Measurements from ENCODE around the gene IMPDH2. TPM values are rescaled to one million over a fixed set of nuclear protein-coding genes. Genes with fewer than 3 reads are reported as not detected.

The IMPDH2 gene
- 199 TPM for polyA plus RNA-seq (2013, experiment 1 of 2; ENCODE audit: insufficient read length)
- 188 TPM for polyA plus RNA-seq (2013, experiment 2 of 2; ENCODE audit: insufficient read length)

DNA sequence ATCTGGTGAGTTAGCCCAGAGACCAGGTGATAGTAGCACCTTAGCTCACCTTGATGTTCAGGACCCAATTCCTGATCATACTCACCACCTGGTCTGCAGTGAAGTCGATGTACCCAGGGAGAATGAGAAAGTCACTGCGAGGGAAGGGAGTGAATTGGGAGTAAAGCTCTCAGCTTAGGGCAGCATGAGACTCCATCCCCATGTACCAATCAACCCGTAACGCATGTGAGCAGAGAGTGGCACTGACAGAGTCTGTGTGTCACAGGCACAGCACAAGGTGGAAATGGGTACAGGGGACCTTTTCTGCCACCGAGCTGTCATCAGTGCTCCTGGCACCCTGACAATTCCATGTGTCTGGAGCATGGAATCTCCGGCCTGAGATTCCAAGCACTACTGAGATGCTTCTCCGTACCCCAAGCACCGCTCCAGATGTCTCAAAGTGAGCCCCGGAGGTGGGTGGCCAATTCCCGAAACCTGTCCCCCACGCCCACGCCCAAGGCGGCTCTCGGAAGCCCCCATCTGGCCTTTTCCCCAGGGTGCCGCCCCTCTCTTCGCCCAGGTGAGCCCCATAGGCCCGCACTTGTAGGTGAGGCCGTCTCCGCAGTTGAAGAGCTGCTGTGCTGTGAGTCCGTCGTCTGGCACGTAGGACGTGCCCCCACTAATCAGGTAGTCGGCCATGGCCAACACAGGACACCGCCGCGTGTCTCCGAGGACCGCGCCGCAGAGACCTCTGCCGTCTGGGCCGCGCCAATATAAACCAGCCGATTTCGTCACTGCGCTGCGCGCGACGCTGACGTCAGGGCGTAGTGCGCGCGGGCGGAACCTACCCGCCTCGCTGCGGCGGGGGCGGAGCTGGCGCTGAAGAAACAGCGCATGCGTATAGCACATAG is at the start of gene IMPDH2:
IMPDH2 (minus strand) TSS at position 726 of the 890 bp plus-strand sequence; CDS start at position 678, 48 bp downstream.
- DNase-seq, result peak; percentile 91

DNA sequence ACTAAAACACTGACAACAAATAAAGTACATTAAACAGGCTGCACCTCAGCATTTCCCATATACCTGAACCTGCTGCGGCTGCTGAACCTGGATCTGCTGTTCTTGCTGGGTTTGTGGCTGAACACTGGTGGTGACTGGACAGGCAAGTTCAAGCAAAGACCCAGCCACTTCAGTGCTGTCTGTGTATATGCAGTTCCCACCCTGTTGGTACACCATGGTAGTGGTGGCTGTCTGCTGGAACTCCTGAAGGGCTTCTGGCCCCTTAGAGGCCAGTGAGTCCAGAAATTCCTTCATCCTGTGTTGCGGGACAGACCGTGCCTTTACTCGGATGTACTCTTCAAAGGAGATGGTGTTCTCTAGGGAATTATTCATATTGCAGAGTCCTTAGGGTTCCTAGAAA is 47.4 kb upstream of the IMPDH2 start:
- no peak for DNase-seq

DNA sequence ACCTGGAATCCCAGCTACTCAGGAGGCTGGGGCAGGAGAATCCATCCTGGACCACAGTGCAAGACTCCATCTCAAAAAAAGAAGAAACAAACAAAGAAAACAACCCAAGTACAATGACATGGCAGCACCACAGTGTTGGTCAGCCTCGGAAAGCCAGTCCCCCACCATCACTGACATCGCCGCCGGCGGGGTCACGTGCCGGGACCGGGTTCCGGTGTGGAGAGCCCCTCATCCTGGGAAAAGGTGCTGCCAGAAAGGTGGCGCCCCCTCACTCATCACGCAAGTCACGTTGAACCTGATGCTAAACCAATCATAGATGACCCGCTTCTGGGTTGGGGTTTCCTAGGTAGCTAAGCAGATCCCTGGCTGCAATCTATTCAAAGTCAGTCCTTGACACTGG is 46.9 kb upstream of the IMPDH2 start:
- no peak for DNase-seq

DNA sequence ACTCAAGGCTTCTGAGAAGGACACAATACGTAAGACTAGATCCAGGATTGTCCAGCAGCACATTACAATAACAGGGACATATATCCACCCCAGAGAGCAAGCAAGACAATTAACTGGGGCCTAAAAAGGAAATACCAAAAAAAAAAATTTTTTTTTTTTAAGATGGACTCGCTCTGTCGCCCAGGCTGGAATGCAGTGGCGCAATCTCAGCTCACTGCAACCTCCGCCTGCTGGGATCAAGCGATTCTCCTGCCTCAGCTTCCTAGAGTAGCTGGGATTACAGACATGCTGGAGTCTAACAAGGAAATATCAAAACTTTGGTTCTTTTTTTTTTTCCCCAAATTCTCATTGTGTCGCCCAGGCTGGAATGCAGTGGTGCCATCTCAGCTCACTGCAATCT is 28.8 kb upstream of the IMPDH2 start:
- DNase-seq, result no peak

DNA sequence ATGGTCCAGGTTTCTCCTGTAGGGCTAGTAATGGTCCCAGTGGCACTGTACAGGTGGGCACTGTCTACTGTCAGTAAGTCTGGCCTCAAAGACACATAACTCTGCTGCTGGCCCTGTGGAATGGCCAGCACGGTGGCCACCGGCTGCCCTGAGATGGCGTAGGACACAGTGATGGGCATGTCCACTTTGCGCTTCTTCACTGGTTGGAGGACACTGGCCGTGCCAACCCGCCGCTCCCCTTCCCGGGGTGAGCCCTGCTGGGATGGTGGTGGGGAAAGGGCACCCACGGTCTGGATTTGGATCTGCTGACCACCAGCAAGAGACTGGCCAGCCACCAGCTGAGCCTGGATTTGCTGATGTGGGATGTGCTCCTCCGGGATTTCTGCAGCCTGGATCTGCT is 28.1 kb upstream of the IMPDH2 start:
- no peak for DNase-seq

DNA sequence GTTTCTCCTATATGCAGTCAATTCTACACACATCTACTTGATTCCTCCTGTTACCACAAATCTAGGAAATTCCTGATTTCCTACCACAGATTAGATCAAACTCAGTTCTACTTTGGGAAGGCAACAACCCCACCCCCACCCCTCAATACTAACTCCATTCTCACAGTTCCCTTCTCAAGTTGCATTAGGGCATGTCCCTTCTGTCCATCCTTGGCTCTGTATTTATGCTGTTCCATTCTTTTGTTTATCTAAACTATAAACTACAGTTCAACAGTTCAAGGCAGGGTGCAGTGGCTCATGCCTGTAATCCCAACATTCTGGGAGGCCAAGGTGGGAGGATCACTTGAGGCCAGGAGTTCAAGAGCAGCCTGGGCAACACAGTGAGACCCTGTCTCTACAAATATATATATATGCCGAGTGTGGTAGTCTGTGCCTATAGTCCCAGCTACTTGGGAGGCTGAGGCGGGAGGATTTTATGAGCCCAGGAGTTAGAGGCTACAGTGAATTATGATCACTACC is 25.2 kb upstream of the IMPDH2 start:
- DNase-seq, result no peak

DNA sequence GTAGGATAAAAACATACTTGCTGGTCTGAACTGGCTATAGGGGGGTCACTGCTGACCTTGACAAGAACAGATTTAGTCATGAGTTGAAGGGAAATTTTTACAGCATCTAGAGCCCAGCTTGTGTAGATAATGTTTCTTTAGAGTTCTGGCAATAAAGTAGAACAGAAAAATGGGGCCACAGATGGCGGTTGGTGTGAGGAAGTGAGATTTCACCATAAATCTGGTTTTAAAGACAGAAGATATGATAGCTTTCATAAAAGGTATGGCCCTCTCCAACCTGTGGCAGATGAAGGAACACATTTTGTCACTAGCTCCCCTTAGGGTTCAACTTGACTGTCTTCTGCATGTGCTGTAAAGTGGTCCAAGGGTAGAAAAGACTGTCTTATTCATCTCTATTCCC is 24.3 kb upstream of the IMPDH2 start:
- no peak for DNase-seq

DNA sequence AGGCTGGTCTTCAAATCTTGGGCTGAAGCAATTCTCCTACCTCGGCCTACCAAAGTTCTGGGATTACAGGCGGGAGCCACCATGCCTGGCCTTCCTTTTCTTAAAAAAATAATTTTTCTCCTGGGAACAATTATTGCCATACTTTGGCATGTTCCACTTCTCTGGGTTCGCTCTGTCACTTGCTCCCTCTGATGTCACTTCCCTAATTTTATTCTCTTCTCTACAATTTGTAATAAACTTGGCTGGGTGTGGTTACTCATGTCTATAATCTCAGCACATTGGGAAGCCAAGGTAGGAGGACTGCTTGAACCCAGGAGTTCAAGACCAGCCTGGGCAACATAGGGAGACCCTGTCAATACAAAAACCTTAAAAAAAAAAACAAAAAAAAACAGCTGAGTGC is 6.1 kb upstream of the IMPDH2 start:
- DNase-seq, result no peak

DNA sequence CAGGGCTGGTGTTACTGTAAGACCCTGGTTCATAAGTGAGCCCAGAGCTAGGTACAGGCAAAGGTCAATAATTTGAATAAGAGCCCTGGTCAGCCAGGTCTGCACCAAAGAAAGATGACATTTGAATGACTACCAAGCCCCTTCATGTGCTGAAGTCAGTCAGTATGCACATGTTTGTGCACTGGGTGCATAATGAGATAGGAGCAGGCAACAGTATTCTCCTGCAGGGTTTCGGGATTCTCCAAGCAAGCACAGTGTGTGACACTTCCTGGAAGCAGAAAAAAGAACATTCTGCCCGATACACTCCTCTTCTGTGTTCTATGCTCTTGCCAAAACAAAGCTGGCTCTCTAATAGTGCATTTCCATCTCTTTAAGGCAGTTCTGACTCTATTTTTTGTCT is 5.5 kb upstream of the IMPDH2 start:
- no peak for DNase-seq

DNA sequence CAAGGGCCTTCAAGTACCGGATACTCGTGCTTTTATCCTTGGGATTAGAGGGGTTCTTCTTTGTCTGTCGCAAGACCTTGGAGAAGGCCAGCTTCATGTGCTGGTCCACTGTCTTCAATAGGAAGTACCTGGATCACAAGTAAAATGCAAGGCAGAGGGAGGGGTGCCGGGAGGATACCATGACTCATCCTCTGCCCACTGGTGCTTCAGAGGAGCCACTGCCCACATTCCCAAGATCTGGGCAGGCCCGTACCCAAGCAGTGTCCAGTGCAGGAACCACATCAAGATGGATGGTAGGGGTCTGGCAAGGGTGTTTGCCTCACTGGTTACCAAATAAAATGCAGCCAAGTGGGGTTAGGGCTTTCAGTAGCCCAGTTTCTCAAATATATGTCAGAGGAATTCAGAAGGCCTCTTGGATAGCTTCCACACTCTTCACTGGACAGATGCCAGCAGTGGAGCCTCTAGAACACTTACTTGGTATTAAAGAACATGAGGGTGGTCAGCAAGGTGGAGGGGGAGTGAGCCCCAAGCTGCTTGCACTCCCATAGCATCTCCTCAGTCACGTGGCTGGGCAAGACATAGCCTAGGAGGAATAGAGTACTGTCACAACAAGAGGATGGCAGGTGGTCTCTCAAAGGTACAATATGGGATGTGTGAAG is 3.6 kb upstream of the IMPDH2 start:
- no peak for DNase-seq

DNA sequence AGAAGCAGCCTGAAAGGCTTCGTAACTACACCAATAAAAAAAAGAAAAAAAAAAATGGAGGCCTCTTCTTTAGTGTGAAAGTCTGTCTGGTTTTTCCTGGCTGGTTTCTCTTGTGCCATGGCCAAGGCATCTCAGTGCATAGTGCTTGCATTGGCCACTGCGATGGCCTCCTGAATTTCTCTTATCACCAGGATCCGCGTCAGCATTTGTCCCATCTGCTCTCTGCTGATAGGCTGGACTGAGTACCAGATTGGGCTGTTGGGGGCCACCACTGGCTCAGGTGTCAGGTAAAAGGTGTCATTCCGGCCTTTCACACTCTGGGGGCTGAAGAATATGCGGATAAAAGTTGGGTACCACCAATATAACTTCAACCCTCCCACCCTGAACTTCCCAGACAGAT is 1.1 kb upstream of the IMPDH2 start:
- DNase-seq, result no peak

DNA sequence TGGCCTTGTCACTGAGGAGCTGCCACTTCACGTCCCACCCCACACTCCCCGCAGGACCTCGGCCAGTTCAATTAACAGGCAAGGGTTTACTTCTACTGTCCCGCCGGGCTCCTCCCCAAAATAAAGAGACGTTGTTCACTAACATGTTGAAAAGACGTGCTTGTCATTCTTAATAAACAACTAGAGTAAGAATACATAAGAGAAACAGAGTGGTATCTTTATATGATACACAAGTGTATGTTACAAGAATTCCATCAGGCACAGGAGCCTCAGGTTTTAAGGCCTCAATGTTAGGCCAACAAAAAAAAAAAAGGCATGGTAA is 326 bp upstream of the IMPDH2 start:
- DNase-seq, result no peak

DNA sequence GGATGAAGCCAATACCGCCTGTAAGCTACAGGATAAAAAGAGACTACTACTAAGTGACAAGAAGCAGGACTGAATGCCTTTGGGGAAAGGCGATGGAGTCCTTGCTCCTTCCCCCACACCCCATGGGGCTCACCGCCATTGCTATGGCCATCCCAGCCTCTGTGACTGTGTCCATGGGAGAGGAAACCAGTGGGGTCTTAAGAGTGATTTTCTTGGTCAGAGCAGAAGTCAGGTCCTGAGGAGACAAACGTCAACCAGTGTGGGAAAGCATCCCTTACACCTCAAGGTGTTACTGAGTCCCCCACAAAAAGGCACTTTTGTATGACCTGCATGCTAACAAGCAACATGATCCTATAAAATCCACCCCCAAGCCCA is 913 bp downstream of the IMPDH2 start:
- no peak for DNase-seq

DNA sequence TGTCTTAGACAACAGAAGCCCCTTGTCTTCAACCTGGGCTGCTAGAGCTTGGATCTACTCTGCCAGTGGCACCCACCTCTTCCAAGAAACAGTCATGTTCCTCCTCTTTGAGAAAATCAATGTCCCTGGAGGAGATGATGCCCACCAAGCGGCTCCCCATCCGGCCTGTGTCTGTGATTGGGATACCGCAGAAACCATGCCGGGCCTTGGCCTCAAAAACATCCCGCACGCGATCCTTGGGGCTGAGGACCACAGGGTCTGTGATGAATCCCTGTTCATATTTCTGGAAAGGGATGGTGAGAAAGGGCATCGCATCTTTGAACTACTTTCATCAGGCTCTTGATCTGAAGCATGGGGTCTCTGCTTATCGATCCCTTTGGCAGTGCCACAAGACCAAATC is 1.6 kb downstream of the IMPDH2 start:
- DNase-seq, result no peak

DNA sequence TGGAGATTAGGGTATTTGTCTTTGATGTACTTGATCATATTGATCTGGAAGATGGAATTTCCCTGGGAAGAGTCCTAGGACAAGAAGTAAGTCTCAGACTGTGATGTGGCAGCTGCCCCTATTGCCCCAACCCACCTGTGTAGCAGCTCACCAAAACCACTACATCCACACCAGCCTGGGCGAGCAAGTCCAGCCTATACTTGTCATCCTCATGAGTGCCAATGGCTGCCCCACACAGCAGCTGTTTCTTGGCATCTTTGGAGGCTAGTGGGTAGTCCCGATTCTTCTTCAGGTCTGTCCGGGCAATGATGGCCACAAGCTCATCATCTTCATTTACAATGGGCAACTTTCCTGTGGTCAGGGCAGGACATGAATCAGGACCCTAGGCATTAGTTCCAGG is 2.7 kb downstream of the IMPDH2 start:
- DNase-seq, result no peak

DNA sequence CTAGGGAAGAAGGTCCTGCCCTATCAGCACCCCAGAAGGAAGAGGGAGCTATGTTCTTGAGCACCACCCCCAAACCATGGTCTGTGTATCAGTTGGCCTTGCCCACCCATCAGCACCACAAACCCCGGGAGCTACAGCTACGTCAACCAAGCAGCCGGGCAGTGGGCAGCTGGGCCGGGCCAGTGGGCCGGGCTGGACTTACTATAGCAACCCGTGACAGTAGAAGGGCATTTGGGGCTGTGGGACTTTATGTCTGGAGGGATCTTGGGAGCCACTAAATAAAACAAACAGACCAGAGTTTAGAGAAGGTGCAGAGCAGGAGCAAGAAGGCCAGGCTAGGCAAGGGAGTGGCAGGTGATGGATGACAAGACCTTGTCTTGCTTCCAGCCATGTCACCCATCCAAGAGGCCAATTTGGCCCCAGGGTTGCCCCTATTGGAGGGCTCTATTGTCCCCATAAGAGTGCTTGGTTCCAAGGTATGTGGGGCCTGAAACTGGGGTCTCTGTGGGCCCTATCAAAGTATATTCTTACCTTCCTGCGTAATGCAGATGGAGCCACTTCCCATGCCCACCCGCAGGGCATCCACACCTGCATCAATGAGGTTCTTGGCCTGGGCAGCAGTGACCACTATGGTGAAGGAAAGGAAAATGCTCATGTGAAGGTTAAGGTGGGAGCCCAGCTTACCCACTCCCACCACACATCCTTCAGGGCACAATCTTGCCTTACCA is 3.2 kb downstream of the IMPDH2 start:
- DNase-seq, result no peak

DNA sequence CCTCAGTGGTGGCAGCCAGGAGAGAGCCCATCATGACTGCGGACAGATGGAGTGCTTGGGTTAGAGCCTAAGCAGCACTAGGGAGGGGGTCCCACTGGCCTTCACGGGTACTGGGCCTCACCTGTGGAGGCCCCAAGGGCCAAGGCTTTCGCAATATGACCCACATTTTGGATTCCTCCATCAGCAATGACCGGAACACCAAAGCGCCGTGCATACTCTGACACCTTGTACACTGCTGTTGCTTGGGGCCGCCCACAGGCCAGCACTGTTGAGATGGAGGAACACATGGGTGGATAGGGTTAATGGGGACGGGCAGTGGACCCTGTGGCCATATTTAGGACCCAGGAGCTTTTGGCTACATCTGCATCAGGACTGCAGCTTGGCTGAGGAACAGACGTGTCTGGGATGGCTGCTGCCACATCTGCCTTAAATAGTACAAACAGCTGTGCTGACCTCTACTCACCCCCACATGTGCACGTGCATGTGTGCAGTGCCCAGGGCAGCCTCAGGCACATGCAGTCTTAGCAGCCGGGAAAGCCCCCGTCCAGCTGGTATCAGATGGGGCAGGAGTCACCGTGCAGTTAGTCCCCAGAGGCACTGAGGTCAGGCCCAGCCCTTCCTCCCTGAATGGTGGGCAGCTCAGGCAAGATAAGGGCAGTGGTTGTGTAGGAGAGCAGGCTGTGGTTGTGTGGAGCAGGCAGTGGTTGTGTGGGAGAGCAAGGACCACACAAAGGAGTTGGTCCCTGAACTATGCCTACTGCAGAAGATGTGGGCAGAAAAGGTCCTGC is 4.0 kb downstream of the IMPDH2 start:
- no peak for DNase-seq

DNA sequence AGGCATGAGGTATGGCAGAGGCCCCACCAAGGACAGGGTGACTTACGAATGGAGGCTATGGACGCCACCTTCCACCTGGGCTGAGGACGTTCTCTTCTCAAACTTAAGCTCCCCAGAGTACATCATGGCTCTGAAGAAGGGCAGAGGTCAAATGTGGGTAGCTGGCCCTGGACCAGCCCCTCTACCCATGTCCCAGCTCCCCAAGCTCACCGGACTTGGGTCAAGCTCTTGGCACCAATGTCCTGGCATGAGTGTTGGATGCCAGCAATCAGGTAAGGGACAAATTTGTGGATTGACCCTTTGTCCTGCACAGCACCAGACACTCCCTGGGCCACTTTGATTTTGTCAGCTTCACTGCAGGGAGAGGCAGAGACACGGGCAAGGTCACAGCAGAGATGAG is 4.7 kb downstream of the IMPDH2 start:
- no peak for DNase-seq

DNA sequence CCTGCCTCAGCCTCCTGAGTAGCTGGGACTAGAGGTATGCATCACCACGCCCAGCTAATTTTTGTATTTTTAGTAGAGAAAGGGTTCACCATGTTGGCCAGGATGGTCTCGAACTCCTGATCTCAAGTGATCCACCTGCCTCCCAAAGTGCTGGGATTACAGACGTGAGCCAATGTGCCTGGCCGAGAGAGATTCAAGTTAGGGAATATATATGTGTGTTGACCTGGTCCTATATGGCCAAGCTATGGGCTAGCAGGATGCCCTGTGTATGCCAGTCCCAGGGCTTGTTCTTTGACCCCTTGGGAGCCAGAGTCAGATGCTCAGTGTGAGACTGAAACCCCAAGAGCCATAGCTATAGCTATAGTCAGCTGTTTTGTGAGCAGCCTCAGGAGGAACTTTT is 5.4 kb downstream of the IMPDH2 start:
- DNase-seq, result no peak

DNA sequence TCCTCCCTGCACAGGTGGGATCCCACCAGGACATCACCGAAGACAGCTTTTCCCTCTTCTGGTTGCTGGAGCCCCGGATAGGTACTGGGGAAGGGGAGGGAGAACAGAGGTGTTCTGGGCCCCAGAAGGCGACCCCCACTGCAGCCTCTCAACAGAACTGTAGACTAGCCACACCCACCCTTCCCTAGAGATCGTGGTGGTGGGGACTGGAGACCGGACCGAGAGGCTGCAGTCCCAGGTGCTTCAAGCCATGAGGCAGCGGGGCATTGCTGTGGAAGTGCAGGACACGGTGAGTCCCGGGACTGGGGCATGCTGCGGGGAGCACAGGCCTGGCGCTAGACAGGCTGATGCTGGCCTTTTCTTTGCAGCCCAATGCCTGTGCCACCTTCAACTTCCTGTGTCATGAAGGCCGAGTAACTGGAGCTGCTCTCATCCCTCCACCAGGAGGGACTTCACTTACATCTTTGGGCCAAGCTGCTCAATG is 6.5 kb downstream of the IMPDH2 start:
- no peak for DNase-seq

DNA sequence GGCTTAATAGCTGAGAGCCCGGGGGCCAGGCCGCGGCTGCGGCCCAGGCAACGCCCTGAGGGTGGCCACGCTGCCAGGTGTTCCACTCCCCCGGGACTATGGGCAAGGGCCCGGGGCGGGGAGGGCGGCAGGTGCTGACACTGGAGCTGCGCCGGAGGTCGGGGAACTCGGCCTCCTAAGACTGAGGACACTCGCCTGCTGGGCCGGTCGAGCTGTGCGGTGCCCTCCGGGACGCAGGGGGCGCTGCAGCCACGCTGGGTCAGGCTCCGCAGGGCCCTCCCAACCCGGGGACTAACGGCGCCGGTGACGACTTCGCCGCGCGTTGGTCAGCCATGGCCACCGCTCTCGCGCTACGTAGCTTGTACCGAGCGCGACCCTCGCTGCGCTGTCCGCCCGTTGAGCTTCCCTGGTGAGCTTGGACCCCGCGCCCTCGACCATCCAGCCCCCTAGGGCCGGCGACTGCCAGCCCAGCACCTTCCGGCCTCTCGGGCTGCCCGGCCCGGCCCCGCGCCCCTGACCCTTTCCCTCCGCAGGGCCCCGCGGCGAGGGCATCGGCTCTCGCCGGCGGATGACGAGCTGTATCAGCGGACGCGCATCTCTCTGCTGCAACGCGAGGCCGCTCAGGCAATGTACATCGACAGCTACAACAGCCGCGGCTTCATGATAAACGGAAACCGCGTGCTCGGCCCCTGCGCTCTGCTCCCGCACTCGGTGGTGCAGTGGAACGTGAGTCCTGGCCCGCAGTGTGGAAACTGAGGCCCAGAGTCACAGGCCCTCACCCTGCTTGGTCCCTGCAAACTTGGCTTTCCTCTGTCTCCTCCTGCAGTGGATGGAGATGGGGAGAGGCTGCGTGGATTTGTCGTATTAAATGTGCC is 7.1 kb downstream of the IMPDH2 start, which contains the start of gene NDUFAF3:
NDUFAF3 (plus strand) TSS at position 309 of the 875 bp plus-strand sequence; CDS start at position 333, 24 bp downstream.
- DNase-seq, result peak; percentile 91

All from fibroblast of skin of back (primary cell).